Islet of Langerhans (tissue), 1 donor: ENCODE data around the gene SIVA1.
"Not testable (repeated sequence)": the region's sequence is repeated elsewhere in the genome, so short reads cannot be mapped to it uniquely, and the experiment has no call there.

Experiments used
- FAIRE-seq: peaks from one replicate; lab custom pipeline; 2011; peaks lifted over from hg19 to GRCh38; lab: Jason Lieb, UNC

Gene SIVA1

GRCh38 chr14:104721505-104722431, 31.2 kb upstream of the SIVA1 start:
- no peak for FAIRE-seq

- FAIRE-seq, result no peak
These were observed 29.9 kb upstream of the SIVA1 start for GRCh38 chr14:104722938-104723650.

GRCh38 chr14:104723651-104724406, 29.1 kb upstream of the SIVA1 start, which contains the start of gene ADSS1:
Gene ADSS1 (plus strand): TSS chr14:104724229. CDS start chr14:104724271, 42 bp downstream.
- no peak for FAIRE-seq

GRCh38 chr14:104724407-104724980, 28.5 kb upstream of the SIVA1 start:
- FAIRE-seq, result no peak

GRCh38 chr14:104724981-104725771, 27.8 kb upstream of the SIVA1 start:
- FAIRE-seq, result no peak

- no peak for FAIRE-seq
These were observed 27.0 kb upstream of the SIVA1 start for GRCh38 chr14:104725772-104726548.

- FAIRE-seq, result no peak
These were observed 26.1 kb upstream of the SIVA1 start for GRCh38 chr14:104726600-104727451.

- no peak for FAIRE-seq
These were observed 24.3 kb upstream of the SIVA1 start for GRCh38 chr14:104728631-104729030.

- not testable (repeated sequence) for FAIRE-seq
These were observed 23.6 kb upstream of the SIVA1 start for GRCh38 chr14:104729176-104729834.

- FAIRE-seq, result no peak
These were observed 23.1 kb upstream of the SIVA1 start for GRCh38 chr14:104729835-104730181.

GRCh38 chr14:104730487-104730886, 22.5 kb upstream of the SIVA1 start:
- FAIRE-seq, result no peak

GRCh38 chr14:104731320-104732294, 21.3 kb upstream of the SIVA1 start:
- no peak for FAIRE-seq

- FAIRE-seq, result no peak
These were observed 20.6 kb upstream of the SIVA1 start for GRCh38 chr14:104732355-104732804.

GRCh38 chr14:104732931-104733681, 19.8 kb upstream of the SIVA1 start:
- no peak for FAIRE-seq

- no peak for FAIRE-seq
These were observed 18.8 kb upstream of the SIVA1 start for GRCh38 chr14:104734051-104734587.

GRCh38 chr14:104734601-104734990, 18.4 kb upstream of the SIVA1 start:
- FAIRE-seq, result no peak
